GM18520 (cell line): ENCODE data around the gene TCF7L1.

Source experiments
- ATAC-seq: cut with Tn5 transposase; IDR thresholded peaks from one replicate; pipeline ENCODE4 v1.9.1; 2021; ENCODE audit not compliant: unreplicated experiment

TCF7L1 gene

DNA sequence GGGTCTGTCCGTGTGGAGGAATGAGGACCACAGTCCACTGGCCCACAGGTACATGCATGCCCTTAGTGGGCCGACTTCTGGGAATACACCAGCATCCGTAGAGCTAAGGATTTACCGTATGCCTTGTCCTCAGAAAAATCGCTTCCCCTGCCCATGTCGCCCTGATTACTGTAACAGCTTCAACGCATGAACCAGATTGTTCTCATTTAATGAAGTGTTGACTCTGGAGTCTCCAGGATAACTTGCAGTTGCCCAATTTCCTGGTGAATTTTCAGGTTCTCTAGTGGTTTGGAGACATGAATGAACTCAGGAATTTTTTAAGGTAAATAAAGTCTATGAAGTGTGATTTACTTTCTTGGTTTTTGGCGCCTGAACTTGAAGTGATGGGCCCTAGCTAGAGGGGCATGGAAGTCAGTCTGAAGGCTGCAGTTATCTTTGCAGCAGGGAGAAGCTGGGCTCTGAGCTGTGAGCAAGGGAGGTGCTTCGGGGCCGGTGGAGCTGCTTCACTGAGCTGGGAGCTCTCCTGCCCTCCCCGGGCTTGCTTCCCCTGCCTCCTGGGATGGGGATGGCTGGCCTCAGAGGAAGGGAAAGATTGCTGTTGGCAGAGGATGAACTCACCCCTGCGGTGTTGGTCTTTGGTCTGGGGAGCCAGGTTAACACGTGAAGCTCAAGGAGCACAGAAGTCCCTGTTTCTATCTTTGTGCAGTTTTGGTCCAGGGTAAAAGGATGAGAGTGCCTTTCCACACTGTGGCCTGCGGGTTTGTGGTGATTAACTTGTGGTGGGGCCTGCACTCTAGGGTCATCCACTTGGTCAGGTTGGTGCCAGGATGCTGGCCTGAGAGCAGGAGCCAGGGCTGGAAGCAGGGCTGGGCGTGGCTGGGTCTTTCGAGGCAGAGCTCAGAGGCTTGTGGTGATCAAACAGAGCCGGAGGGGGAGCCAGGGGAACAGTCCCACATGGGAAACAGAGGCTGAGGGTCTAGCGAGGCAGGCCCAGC, 28.1 kb downstream of the TCF7L1 start:
- ATAC-seq = no peak

DNA sequence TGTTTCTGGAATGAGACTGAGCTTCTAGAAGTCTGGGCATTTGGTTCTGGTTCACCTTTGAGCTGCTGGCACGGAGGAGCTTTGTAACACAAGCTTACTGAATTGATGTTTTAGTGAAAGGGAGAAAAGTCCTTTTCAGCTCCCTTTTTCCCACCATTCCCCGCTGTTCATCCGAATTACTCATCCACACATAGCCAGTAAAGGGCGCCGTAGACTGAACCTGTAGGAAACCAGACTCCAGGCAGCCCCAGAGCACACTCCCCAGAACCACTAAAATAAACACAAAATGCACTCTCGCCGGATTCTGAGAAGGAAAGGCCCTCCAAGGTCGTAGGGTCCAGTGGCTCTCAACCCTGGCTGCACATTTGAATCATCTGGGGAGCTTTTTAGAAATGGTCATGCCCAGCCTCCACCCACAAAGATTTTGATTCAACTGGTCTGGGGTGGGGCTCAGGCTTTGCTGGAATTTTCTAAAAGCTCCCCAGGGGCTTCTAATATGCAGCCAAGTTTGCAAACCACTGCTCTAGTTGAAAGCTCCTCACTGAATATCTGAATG, 29.6 kb downstream of the TCF7L1 start:
- no peak for ATAC-seq

DNA sequence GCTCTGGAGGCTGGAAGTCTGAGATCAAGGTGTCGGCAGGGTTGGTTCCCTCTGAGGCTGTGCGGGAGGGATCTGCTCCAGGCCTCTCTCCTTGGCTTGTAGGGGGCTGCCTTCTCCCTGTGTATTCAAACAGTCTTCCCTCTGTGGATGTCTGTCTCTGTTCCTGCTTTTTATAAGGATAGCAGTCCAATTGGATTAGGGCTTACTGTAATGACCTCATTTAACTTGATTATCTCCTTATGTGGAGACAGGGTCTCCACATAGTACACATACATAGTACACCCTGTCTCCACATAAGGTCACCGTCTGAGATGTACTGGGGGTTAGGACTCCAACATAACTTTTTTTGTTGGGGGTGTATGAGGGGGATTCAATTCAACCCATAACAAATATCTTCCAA, 30.5 kb downstream of the TCF7L1 start:
- no peak for ATAC-seq

DNA sequence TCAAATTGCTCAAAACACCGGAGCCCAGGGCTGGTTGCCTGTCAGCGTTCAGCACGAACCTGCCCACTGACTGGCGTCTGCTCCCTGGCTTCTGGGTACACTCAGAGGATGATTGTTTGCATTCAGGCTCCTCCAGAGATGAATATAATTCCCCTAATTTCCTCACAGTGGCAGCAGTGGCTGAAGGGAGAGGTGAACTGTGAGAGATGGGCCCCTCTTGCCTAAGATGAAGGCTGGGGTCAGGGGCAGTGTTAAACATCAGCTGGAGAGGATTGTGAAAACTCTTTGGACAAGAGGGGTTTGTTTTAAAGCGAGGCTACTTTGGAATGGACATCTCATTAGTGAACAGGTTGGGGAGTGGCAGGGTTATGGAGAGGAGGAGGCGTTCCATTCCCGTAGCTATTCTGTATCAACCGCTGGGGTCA, 31.0 kb downstream of the TCF7L1 start:
- ATAC-seq = no peak

DNA sequence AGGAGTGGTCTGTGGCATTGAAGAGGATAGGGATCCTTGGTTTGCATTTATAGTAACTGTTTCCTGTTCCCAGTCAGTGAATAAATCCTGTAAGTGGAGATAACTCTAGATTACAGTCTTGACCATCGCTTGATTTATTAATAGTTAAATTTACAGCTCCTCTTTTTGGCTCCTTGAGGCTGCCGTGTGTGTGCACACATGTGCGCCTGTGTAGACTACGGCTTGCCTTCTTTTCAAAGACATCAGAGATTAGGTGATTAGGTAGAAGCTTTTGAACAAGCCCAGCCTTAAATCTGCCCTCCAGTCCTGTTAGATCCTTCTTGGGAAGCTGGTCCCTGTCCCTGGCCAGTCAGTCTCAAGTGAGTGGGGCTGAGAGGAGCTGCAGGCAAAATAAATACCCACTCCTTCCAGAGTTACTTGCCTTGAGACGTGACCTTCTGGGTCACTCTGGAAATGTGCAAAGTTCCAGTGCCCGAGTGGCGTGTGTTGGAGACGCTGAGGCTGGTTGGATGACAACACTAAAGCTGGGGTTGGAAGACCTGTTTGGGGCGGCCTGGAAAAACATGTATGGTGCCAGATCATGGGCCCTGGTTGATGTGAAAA, 32.0 kb downstream of the TCF7L1 start:
- ATAC-seq = no peak

DNA sequence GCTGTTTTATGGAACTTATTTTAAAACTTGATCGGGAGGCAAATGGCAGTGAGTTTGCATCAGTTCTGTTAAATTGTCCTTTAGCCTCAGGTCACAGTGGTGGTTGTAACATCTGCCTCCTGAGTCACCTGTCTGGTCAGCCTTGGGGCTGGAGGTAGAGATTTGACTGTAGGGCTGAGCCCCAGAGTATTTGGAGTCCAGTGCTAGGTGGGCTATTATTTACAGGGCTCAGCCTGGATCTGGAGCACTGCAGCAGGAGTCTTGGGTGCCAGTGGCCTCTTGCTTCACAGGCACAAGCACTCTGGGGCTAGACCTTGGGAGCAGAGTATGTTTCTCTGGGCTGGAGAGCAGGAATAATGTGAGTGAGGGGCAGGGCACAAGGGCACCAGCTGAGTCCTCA, 32.8 kb downstream of the TCF7L1 start:
- ATAC-seq = no peak

DNA sequence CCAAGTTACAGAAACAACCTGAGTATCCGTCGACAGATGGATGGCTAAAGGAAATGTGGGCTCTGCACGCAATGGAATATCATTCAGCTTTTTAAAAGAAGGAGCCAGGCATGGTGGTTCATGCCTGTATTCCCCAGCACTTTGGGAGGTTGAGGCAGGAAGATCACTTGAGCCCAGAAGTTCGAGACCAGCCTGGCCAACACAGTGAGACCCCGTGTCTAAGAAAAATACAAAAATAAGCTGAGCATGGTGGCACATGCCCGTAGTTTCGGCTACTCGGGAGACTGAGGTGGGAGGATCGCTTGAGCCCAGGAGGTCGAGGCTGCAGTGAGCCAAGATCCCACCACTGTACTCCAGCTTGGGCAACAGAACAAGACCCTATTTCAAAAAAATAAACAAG, 34.3 kb downstream of the TCF7L1 start:
- no peak for ATAC-seq

DNA sequence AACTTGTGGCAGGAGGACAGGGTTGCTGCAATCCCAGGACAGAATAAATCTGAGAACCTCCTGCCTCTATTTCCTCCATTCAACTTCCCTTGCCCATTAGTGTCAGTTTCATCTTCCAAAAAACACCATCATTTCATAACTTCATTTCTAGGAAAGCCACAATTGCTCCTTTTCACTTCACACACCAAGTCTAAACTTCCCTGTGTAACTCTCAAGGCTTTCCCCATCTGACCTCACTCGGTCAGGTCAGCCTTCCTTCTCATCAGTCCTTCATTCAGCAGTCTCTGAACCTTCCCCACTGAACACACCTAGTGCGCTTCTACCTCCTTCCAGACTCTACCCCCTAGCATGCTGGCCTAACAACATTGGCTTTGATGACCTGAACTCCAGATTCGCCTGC, 35.8 kb downstream of the TCF7L1 start:
- no peak for ATAC-seq

DNA sequence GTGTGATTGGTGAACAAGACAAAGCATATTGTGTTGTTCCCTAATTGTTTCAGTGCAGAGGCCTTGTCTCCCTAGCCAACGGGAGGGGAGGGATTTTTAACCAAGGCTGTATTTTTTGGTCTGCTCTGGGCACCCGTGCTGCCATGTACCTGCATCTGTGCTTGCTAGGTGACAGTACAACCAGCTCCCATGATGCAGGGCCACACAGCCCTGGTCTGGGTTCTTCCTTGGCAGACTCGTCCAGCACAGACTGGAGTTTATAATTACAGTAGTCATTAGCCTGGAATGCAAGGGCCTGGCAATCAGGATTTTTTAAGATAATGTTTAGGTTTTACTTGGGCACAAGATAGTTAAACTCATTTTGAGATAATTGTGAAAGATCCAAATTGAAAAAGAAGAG, 36.4 kb downstream of the TCF7L1 start:
- no peak for ATAC-seq

DNA sequence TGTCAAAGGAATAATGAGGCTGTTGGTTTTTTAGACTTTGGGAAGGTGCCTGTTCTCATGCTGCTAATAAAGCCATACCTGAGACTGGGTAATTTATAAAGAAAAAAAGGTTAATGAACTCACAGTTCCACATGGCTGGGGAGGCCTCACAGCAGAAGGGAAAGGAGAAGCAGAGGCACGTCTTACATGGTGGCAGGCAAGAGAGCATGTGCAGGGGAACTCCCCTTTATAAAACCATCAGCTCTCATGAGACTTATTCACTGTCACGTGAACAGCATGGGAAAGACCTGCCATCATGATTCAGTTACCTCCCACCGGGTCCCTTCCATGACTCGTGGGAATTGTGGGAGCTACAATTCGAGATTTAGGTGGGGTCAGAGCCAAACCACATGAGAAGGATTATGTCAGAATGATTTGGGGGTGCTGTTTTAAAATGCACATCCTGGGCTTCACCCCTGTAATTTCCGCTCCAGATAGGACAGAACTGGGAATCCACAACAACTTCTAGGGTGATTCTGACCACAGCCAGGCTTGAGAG, 37.8 kb downstream of the TCF7L1 start:
- no peak for ATAC-seq

DNA sequence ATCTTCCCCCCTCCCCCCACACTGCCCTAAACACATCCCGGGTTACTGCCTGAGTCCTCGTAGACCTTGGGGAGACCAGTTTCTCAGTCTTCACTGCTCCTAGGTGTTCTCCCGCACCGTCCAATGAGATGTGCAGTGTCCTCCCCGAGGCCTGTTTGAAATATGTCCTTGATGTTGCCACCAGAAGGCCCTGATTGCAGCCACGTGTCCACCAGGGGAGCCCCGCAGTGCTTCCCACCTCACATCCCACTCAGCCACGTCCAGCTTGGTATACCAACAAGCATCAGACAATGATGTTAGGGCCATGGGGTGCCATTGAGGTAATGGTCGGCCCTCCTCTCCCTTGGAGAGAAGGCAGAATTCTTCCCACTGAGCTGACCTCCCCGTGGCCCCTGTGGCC, 38.7 kb downstream of the TCF7L1 start:
- no peak for ATAC-seq

DNA sequence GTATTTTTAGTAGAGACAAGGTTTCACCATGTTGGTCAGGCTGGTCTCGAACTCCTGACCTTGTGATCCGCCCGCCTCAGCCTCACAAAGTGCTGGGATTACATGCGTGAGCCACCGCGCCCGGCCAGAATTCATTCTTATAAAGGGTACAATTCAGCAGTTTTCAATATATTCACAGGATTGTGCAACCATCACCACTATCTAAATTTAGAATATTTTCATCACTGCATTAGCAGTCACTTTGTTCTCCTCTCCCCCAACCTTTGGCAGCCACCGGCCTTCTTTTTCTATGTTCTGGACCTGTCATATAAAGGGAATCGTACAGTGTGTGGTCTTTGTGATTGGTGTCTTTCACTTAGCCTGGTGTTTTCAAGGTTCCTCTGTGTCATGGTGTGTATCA, 40.7 kb downstream of the TCF7L1 start:
- no peak for ATAC-seq

DNA sequence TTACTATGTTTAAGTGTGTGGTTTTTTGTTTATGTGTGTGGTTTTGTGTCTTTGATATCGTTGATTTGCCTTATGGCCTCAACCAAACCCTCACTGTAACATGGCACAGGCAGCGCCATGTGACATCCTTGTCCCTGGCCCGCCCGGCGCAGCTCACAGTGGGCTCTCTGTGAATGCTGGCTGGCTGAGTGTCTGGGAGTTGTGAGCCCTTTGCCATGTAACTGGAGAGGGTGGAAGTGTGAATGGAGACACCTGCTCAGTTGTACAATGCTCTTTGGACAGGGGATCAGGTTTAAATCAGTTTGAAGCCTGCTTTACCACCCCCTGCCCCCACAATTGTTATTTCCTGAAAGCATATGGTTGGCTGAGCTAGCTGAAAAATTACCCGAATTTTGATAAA, 41.8 kb downstream of the TCF7L1 start:
- no peak for ATAC-seq

DNA sequence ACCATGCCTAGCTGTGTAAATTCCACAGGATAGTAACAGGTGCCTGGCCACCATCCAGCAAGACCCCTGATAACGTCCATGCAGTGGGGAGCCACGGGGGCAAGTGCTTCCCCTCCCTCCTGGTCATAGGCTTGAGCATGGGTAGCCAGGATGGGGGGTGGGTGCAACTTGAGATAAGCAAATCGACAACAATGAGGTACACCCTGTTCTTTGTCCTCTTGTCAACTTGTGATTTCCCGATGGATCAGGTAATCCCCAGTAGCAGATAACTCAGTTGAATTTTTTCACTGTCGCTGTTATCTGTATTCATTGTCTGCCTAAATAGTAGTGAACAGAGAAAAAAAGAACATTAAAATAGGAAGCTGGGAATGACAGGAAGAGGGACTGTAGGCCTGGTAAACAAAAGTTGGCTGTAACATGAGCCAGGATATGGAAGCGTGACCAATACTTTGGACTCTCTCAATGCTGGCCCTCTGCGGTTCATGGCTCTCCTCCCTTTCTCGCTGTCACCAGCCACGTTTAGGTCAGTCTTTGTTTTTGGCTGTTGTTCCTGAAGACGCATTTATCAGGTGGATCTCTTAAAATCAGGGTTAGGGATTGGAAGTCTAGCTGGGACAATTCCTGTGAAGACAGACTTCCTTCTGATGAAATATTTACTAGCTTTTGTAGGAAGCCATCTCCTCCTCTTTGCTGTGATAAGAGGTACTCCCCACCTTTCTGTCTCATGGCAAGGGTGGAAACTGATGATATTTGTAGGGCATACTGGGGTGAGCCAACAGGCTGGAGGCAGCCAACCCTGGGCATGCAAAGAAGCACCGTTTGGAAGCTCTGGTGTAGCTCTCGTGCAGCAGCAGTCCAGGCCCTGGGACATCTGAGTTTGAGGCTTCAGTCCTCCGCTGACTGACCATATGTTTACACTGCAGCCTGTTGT, 42.4 kb downstream of the TCF7L1 start:
- ATAC-seq = no peak

DNA sequence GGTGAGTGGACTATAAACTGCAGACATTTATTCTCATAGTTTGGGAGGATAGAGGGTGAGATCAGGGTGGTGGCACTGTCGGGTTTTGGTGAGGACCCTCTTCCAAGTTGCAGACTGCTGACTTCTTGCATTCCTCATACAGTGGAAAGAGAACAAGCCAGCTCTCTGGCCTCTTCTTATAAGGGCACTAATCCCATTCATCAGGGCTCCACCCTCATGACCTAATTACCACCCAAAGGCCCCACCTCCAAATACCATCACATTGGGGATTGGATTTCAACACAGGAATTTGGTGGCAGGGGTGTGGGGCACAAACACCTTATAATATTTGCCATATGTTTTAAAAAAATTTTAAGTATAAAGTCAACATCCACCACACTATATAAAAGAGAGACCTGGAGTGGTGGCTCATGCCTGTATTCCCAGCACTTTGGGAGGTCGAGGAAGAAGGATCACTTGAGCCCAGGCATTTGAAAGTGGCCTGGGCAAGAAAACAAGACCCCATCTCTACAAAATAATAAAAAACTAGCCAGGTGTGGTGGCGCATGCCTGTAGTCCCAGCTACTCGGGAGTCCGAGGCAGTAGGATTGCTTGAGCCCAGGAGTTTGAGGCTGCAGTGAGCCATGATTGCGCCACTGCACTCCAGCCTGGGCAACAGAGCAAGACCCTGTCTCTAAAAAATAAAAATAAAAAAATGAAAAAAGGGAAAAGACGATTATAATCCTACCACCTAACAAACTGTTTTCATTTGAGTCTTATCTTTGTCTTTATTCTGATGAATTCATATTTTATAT, 44.0 kb downstream of the TCF7L1 start:
- no peak for ATAC-seq

DNA sequence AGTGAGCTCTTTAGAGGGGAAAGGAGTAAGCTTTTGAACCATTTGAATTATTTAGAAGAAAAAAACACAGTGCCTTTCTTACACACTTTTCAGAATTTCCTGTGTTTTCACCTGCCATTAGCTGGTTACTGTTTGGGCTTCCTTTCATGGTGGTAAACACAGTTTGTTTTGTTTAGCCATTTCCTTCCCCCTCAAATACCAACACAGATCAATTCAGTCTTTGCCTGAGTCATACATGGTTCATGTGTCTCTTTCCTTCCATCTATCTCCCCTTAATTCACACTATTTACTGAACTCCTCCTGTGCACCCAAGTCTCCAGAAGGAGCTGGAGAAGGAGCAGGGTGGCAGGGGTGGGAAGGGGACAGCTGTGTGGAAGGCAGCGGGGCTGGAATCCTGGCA, 45.0 kb downstream of the TCF7L1 start:
- no peak for ATAC-seq

DNA sequence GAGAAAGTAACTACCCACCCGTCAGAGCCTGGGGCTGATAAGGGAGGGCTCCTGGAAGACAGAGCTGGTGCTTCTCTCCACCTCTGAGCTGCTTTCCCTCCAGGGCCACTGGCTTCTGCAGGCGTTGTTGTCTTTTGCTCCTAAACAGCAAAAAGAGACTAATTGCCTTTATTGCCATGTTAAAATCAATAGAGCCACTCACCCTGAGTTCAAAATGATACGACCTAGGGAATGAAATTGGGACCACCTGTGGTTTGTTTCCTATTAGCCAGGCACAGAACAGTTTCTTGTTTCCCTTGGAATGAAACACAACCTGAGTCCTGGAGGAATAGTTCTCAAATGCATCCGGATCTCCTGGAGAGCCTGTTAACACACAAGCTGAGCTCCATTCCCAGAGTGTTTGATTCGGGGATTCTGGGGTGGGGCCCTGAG, 45.8 kb downstream of the TCF7L1 start:
- ATAC-seq = no peak

DNA sequence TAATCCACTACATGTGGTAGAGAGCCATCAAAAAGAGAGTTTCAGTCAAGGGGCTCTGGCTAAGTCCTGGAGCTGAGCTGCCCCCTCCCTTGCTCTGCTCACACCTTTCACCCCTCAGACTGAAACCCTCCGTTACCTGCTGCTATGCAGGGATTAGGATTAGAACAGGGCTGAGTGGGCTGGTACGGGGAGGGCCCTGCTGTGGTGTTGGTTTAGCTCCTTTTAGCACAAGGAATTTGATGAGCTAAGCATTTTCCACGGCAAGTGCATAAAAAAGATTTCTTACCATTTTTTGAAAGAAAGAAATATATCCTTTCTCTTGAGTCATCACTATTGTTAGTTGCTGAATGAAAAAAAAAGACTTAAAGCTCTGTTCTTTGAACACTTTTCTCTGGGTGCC, 46.3 kb downstream of the TCF7L1 start:
- ATAC-seq = no peak

DNA sequence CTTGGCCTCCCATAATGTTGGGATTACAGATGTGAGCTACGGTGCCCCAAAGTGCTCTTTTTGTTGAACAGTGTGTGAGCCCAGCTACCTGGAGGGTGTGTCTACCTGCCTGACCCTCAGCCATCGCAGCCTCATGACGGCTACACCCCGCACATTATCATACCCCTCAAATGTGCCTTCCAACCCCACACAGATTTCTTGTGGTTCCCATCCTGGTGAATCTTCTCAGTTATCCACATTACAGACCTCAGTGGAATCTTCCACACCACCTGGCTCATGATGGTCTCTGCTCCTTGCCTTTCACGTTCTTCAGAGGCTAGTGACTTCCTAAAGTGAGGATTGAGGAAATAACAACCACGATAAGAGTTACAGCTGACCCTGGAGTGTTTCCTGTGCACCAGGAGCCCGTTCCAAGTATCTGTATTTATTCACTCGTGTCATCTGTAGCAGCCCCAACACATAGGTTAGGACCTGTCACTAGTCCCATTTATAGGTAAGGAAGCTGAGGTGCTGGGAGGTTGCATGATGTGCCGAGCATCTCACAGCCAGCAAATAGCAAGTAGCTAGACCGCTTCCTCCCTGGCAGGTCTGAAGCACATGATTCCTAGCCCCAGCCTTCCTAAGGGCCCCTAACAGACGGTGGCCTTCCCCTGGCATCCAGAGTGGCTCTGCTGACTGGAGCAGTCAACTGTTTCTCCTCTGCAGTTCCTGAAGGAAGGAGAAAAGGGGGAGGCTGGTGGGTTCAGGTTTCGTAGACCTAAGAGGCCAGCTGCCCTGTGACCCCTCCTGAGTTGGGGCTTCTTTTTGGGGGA, 47.3 kb downstream of the TCF7L1 start:
- no peak for ATAC-seq
